Medulla oblongata (tissue), 1 donor: Measurements from ENCODE around the gene CDYL2.

ENCODE experiments used
- DNase-seq: peaks from one replicate; pipeline ENCODE4 v3.0.0-alpha.2; 2015; ENCODE audit errors: extremely low spot score

CDYL2 gene

GRCh38 chr16:80594756-80595155, 209.6 kb downstream of the CDYL2 start:
- no peak for DNase-seq

GRCh38 chr16:80592273-80592672, 212.1 kb downstream of the CDYL2 start:
- no peak for DNase-seq

GRCh38 chr16:80591071-80591915, 213.1 kb downstream of the CDYL2 start:
- no peak for DNase-seq

GRCh38 chr16:80587071-80587470, 217.3 kb downstream of the CDYL2 start:
- no peak for DNase-seq

GRCh38 chr16:80586476-80586875, 217.9 kb downstream of the CDYL2 start:
- DNase-seq, result no peak

GRCh38 chr16:80585764-80586163, 218.6 kb downstream of the CDYL2 start:
- no peak for DNase-seq

- peak; percentile 48 for DNase-seq
Observed at GRCh38 chr16:80583466-80583865, 220.9 kb downstream of the CDYL2 start.

- DNase-seq, result no peak
Observed at GRCh38 chr16:80580109-80580832, 224.1 kb downstream of the CDYL2 start.

GRCh38 chr16:80577485-80578280, 226.7 kb downstream of the CDYL2 start:
- no peak for DNase-seq

- DNase-seq, result no peak
Observed at GRCh38 chr16:80576343-80576912, 228.0 kb downstream of the CDYL2 start.

- DNase-seq, result no peak
Observed at GRCh38 chr16:80573700-80574120, 230.7 kb downstream of the CDYL2 start.

GRCh38 chr16:80570106-80570478, 234.3 kb downstream of the CDYL2 start:
- no peak for DNase-seq

GRCh38 chr16:80569440-80570105, 234.8 kb downstream of the CDYL2 start:
- no peak for DNase-seq

GRCh38 chr16:80564394-80564793, 240.0 kb downstream of the CDYL2 start:
- DNase-seq, result no peak

GRCh38 chr16:80563066-80563465, 241.3 kb downstream of the CDYL2 start:
- DNase-seq, result no peak

GRCh38 chr16:80559369-80559768, 245.0 kb downstream of the CDYL2 start:
- DNase-seq, result no peak

- DNase-seq, result no peak
Observed at GRCh38 chr16:80557037-80557436, 247.4 kb downstream of the CDYL2 start.

- no peak for DNase-seq
Observed at GRCh38 chr16:80556481-80556880, 247.9 kb downstream of the CDYL2 start.

GRCh38 chr16:80554033-80554432, 250.4 kb downstream of the CDYL2 start:
- no peak for DNase-seq

GRCh38 chr16:80552277-80552676, 252.1 kb downstream of the CDYL2 start:
- no peak for DNase-seq
